Sigmoid colon (tissue), 3 donors: ENCODE results near the gene HOXD11.

Experiments used
- POLR2A ChIP-seq, 2 donors: fragments of 450-650 bp; IDR thresholded peaks; one replicate each; pipeline ENCODE4 v1.6.1; 2016; ENCODE audit warnings: antibody characterized with exemption in 2 of 2, mild to moderate bottlenecking in 2 of 2, moderate library complexity in 2 of 2
- TF ChIP-seq, protein P1 (sequence below), 4 experiments: fragments of 450-650 bp in 3 of 4; fragments of 200-600 bp in 1 of 4; IDR thresholded peaks; one replicate each; pipeline ENCODE4 v1.5.1; 2016 to 2019; ENCODE audit warnings: antibody characterized with exemption in 4 of 4, mild to moderate bottlenecking in 3 of 4, moderate library complexity in 2 of 4

DNA sequence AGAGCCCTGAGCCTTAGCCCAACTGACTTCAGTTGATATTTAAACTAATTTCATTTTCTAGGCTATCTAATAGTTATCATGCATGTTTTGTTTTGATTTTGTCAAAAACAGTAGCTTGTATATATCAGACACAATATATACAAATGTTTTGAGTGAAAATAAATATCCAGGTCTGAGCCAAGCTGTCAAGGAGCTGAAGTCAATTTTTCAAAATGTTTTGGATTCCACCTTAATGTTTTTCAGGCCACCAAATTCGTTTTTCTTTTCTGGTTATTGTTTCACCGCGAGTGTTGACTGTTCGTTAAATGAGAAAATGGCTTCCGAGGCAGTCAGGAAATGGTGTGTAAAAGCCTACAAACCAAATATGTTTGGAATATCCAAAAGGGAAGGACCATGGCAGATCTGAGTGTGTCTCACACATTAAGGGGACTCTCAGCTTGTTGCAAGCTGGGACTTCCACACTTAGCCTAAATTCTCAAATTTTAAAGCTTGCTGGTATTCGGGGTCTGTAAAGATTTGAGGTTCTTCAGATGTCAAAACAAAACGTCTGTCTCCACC lies 4.7 kb upstream of the HOXD11 start:
- no peak for TF ChIP-seq POLR2A (IDR thresholded peaks at IDR 0.05)
- TF ChIP-seq, protein P1, sequence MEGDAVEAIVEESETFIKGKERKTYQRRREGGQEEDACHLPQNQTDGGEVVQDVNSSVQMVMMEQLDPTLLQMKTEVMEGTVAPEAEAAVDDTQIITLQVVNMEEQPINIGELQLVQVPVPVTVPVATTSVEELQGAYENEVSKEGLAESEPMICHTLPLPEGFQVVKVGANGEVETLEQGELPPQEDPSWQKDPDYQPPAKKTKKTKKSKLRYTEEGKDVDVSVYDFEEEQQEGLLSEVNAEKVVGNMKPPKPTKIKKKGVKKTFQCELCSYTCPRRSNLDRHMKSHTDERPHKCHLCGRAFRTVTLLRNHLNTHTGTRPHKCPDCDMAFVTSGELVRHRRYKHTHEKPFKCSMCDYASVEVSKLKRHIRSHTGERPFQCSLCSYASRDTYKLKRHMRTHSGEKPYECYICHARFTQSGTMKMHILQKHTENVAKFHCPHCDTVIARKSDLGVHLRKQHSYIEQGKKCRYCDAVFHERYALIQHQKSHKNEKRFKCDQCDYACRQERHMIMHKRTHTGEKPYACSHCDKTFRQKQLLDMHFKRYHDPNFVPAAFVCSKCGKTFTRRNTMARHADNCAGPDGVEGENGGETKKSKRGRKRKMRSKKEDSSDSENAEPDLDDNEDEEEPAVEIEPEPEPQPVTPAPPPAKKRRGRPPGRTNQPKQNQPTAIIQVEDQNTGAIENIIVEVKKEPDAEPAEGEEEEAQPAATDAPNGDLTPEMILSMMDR (IDR thresholded peaks at IDR 0.05) = no peak
